Adipose tissue (tissue), 3 donors: ENCODE measurements around the gene TMEM30A. TPM values are rescaled to one million over a fixed set of nuclear protein-coding genes. Genes with fewer than 3 reads are reported as not detected.

ENCODE experiments used
- H3K27ac ChIP-seq: one replicate; pipeline ENCODE4 v1.5.1; 2013; ENCODE audit warnings: low read depth, low read length
- WGBS, 3 donors: extraction: QIAGEN DNeasy Blood & Tissue Kit; methylation state at CpG; one replicate each; pipeline ENCODE4 v1.1.7; 2013; 5-methylcytosine and 5-hydroxymethylcytosine counted together
- polyA plus RNA-seq, 3 donors: library from polyadenylated mRNA; stranded (reverse); fragments of 200-250 nt; gene quantifications; one replicate each; pipeline ENCODE4 v1.2.3, GENCODE V29; 2013
- donor health status: healthy with polysubstance abuse.
- donor health status: Bipolar disorder and iron deficiency.
- donor health status: healthy.

Gene TMEM30A
- polyA plus RNA-seq, 3 donors, result 24.9 to 39.2 (median 36.5) TPM

GRCh38 chr6:75233092-75233615 is 51.4 kb downstream of the TMEM30A start:
- 80 to 88% (median 86%) methylated on average over 4 of the region's 4 CpGs for WGBS, 3 donors
- H3K27ac ChIP-seq, result no peak overlapping the region

GRCh38 chr6:75230484-75231325 is 53.9 kb downstream of the TMEM30A start:
- 52 to 59% (median 59%) methylated on average over 10 of the region's 10 CpGs for WGBS, 3 donors
- no peak overlapping the region for H3K27ac ChIP-seq

GRCh38 chr6:75224303-75224926 is 60.2 kb downstream of the TMEM30A start:
- H3K27ac ChIP-seq, result no peak overlapping the region
- 24 to 78% (median 76%) methylated on average over 6 of the region's 6 CpGs for WGBS, 3 donors

GRCh38 chr6:75223428-75223827 is 61.2 kb downstream of the TMEM30A start:
- H3K27ac ChIP-seq, result no peak overlapping the region
- 65 to 87% (median 76%) methylated on average over 2 of the region's 2 CpGs for WGBS, 3 donors

- no peak overlapping the region for H3K27ac ChIP-seq
These were observed 62.3 kb downstream of the TMEM30A start for GRCh38 chr6:75222261-75222660.

- H3K27ac ChIP-seq, result no peak overlapping the region
- 88 to 95% (median 94%) methylated on average over 4 of the region's 4 CpGs for WGBS, 3 donors
These were observed 63.5 kb downstream of the TMEM30A start for GRCh38 chr6:75221116-75221515.

- H3K27ac ChIP-seq, result no peak overlapping the region
- WGBS, 3 donors, result 33 to 68% (median 40%) methylated on average over 1 of the region's 1 CpG
These were observed 64.2 kb downstream of the TMEM30A start for GRCh38 chr6:75220357-75220756.

- no peak overlapping the region for H3K27ac ChIP-seq
- 73 to 78% (median 76%) methylated on average over 3 of the region's 3 CpGs for WGBS, 3 donors
These were observed 65.3 kb downstream of the TMEM30A start for GRCh38 chr6:75219263-75219662.

GRCh38 chr6:75217193-75217592 is 67.4 kb downstream of the TMEM30A start:
- no peak overlapping the region for H3K27ac ChIP-seq
- WGBS, 3 donors, result 19 to 34% (median 21%) methylated on average over 4 of the region's 4 CpGs

- H3K27ac ChIP-seq, result no peak overlapping the region
- 67 to 88% (median 84%) methylated on average over 4 of the region's 4 CpGs for WGBS, 3 donors
These were observed 69.3 kb downstream of the TMEM30A start for GRCh38 chr6:75215291-75215690.

GRCh38 chr6:75213732-75214131 is 70.9 kb downstream of the TMEM30A start:
- 79 to 87% (median 80%) methylated on average over 2 of the region's 2 CpGs for WGBS, 3 donors
- H3K27ac ChIP-seq, result no peak overlapping the region

GRCh38 chr6:75213112-75213511 is 71.5 kb downstream of the TMEM30A start:
- no peak overlapping the region for H3K27ac ChIP-seq
- 13 to 26% (median 21%) methylated on average over 1 of the region's 1 CpG for WGBS, 3 donors

GRCh38 chr6:75211920-75212590 is 72.5 kb downstream of the TMEM30A start:
- 21 to 38% (median 22%) methylated on average over 3 of the region's 3 CpGs for WGBS, 3 donors

GRCh38 chr6:75210885-75211739 is 73.5 kb downstream of the TMEM30A start:
- H3K27ac ChIP-seq, result no peak overlapping the region
- WGBS, 3 donors, result 25 to 27% (median 26%) methylated on average over 10 of the region's 10 CpGs

More at GRCh38 chr6:75211920-75212590, 72.5 kb downstream of the TMEM30A start:
- no peak overlapping the region for H3K27ac ChIP-seq

GRCh38 chr6:75209184-75209723 is 75.3 kb downstream of the TMEM30A start:
- WGBS, 3 donors, result 22 to 34% (median 34%) methylated on average over 7 of the region's 7 CpGs
- H3K27ac ChIP-seq, result no peak overlapping the region

GRCh38 chr6:75208298-75209183 is 76.1 kb downstream of the TMEM30A start:
- H3K27ac ChIP-seq, result no peak overlapping the region
- WGBS, 3 donors, result 4 to 12% (median 7%) methylated on average over 33 of the region's 33 CpGs
